Mammary epithelial cell (primary cell): Measurements from ENCODE around the gene KCND2.

Experiments used
- CTCF ChIP-seq, 2 donors: IDR thresholded peaks in 1 of 2; conservative IDR thresholded peaks in 1 of 2; 2 replicates each; pipeline ENCODE4 v1.5.1; 2011 to 2012; ENCODE audit warnings: inconsistent platforms in 2 of 2, low read length in 2 of 2, mild to moderate bottlenecking in 2 of 2, control low read depth in 1 of 2, low read depth in 1 of 2; ENCODE audit not compliant: insufficient read depth in 1 of 2; ENCODE audit errors: extremely low read depth in 1 of 2
- EZH2 ChIP-seq: IDR thresholded peaks from 2 replicates; pipeline ENCODE4 v1.6.1; 2012; ENCODE audit warnings: low read length, inconsistent platforms, borderline replicate concordance

- no peak for TF ChIP-seq EZH2
- no peak for TF ChIP-seq CTCF (conservative IDR thresholded peaks at IDR 0.05 in 1 of 2, IDR thresholded peaks at IDR 0.05 in 1 of 2; ENCODE audit: extremely low read depth in 1 of 2, insufficient read depth in 1 of 2, low read depth in 1 of 2, low read length in 2 of 2)
Observed at GRCh38 chr7:120274482-120274881, 1.5 kb downstream of the KCND2 start.
